MM.1S (cell line): Measurements from ENCODE around the gene LCNL1.

Experiments
- EZH2 ChIP-seq: fragments of 300-600 bp; sonication (generic); optimal IDR thresholded peaks from 2 replicates; pipeline ENCODE3; 2017; ENCODE audit warnings: low read depth, mild to moderate bottlenecking, antibody characterized with exemption, low read length, mixed read lengths
- EZH2phosphoT487 ChIP-seq: fragments of 300-600 bp; sonication (generic); IDR thresholded peaks from 2 replicates; pipeline ENCODE4 v1.6.1; 2018; ENCODE audit warnings: antibody characterized with exemption, low read length
- TF ChIP-seq, protein P1 (sequence below): fragments of 300-600 bp; sonication (generic); IDR thresholded peaks from 2 replicates; pipeline ENCODE4 v1.5.1; 2016; ENCODE audit warnings: antibody characterized with exemption, low read length, mixed read lengths

DNA sequence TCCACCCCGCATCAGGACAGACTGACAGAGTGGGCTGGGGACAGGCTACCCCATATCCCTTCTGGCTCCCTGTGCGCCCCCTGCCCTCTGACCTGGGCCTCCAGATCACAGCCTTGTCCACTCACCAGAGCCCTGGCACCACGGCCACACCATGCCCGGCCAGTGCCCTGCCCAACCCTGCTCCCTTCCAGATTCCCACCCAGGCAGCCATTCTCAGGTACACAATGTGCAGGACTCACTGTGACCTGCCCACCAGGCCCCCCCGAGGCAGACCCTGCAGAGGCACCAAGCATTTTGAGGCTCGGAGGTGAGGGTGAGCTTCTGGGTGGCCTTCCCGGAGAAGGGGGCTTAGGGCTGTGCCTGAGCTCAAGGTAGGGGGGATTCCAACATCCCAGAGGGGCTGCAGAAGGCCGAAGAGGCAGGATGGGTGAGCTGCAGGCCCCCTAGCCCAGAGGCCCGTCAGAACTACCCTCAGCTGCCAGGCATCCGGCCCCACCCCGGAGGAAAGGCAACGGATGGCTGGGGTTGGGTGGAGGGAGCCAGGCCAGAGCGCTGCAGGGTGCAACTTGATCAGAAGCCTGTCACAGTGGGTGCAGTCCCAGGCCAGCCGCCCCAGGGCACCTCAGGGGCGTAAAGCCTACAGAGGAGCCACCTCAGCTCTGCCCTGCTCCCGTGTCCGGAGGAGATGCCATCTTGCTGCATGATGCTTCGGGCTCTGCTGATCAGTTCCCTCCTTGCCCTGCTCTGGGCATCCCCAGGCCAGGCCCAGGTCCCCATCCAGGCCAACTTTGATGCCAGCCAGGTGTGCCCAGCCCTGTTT, at the start of gene LCNL1:
- TF ChIP-seq EZH2 (no peak), EZH2phosphoT487 (no peak)
- TF ChIP-seq, protein P1, sequence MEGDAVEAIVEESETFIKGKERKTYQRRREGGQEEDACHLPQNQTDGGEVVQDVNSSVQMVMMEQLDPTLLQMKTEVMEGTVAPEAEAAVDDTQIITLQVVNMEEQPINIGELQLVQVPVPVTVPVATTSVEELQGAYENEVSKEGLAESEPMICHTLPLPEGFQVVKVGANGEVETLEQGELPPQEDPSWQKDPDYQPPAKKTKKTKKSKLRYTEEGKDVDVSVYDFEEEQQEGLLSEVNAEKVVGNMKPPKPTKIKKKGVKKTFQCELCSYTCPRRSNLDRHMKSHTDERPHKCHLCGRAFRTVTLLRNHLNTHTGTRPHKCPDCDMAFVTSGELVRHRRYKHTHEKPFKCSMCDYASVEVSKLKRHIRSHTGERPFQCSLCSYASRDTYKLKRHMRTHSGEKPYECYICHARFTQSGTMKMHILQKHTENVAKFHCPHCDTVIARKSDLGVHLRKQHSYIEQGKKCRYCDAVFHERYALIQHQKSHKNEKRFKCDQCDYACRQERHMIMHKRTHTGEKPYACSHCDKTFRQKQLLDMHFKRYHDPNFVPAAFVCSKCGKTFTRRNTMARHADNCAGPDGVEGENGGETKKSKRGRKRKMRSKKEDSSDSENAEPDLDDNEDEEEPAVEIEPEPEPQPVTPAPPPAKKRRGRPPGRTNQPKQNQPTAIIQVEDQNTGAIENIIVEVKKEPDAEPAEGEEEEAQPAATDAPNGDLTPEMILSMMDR, result no peak
